Stimulated activated CD4-positive, alpha-beta T cell treated with anti-CD3 and anti-CD28 coated beads, Interleukin-12 subunit alpha, Interleukin-12 subunit beta, amount 100 ng/mL, for 24 hours (primary cell): Measurements from ENCODE around the gene CUL2.
A peak's percentile ranks its signal among the peaks of the same experiment; 100 is the strongest.
"Not testable (repeated sequence)": the region's sequence is repeated elsewhere in the genome, so short reads cannot be mapped to it uniquely, and the experiment has no call there.

Source experiments
- DNase-seq, 2 experiments: peaks; one replicate each; pipeline ENCODE4 v3.0.0-alpha.2; 2020; ENCODE audit warnings: low read depth in 2 of 2

CUL2 gene

GRCh38 chr10:35090162-35090954 is at the start of gene CUL2:
Gene CUL2, minus strand, starts transcription at chr10:35090341. Its CDS starts 19,024 bp downstream, at chr10:35071317.
- DNase-seq: peak; percentile 86 to 89

- DNase-seq: no peak
Measured at GRCh38 chr10:35136263-35136815, 46.2 kb upstream of the CUL2 start.

- no peak for DNase-seq
Measured at GRCh38 chr10:35135861-35136260, 45.7 kb upstream of the CUL2 start.

GRCh38 chr10:35133586-35133985 is 43.4 kb upstream of the CUL2 start:
- DNase-seq: no peak

GRCh38 chr10:35132727-35133126 is 42.6 kb upstream of the CUL2 start:
- DNase-seq: no peak

- no peak for DNase-seq
Measured at GRCh38 chr10:35130663-35131062, 40.5 kb upstream of the CUL2 start.

GRCh38 chr10:35129185-35129674 is 39.1 kb upstream of the CUL2 start:
- no peak for DNase-seq

GRCh38 chr10:35127289-35127891 is 37.2 kb upstream of the CUL2 start:
- DNase-seq: peak; percentile 24 to 54

- peak; percentile 100 for DNase-seq
Measured at GRCh38 chr10:35126530-35127288, 36.6 kb upstream of the CUL2 start, which contains the start of gene CREM. Gene CREM, plus strand, starts transcription at chr10:35126846. Its CDS starts 10,990 bp downstream, at chr10:35137836.

GRCh38 chr10:35126062-35126529 is 36.0 kb upstream of the CUL2 start:
- no peak for DNase-seq

GRCh38 chr10:35124540-35124939 is 34.4 kb upstream of the CUL2 start:
- no peak for DNase-seq

GRCh38 chr10:35119378-35119777 is 29.2 kb upstream of the CUL2 start:
- no peak for DNase-seq

- no peak for DNase-seq
Measured at GRCh38 chr10:35112571-35112970, 22.4 kb upstream of the CUL2 start.

GRCh38 chr10:35103882-35104281 is 13.7 kb upstream of the CUL2 start:
- no peak for DNase-seq

GRCh38 chr10:35097510-35097909 is 7.4 kb upstream of the CUL2 start:
- no peak for DNase-seq

- DNase-seq: no peak
Measured at GRCh38 chr10:35096312-35096711, 6.2 kb upstream of the CUL2 start.

GRCh38 chr10:35092851-35093250 is 2.7 kb upstream of the CUL2 start:
- DNase-seq: no peak

- DNase-seq: no peak
Measured at GRCh38 chr10:35091994-35092790, 2.1 kb upstream of the CUL2 start.

GRCh38 chr10:35089611-35090161 is 455 bp downstream of the CUL2 start:
- peak in 1 of 2 experiments; percentile 2 for DNase-seq

GRCh38 chr10:35083242-35083641 is 6.9 kb downstream of the CUL2 start:
- DNase-seq: no peak

GRCh38 chr10:35080261-35080660 is 9.9 kb downstream of the CUL2 start:
- not testable (repeated sequence) for DNase-seq
